ENCODE measurements around the gene CD300H. TPM values are rescaled to one million over a fixed set of nuclear protein-coding genes. Genes with fewer than 3 reads are reported as not detected.
"Not testable (repeated sequence)": the region's sequence is repeated elsewhere in the genome, so short reads cannot be mapped to it uniquely, and the experiment has no call there.

Gene CD300H
- total RNA-seq, 1 donor from 2014 or later: not detected

DNA sequence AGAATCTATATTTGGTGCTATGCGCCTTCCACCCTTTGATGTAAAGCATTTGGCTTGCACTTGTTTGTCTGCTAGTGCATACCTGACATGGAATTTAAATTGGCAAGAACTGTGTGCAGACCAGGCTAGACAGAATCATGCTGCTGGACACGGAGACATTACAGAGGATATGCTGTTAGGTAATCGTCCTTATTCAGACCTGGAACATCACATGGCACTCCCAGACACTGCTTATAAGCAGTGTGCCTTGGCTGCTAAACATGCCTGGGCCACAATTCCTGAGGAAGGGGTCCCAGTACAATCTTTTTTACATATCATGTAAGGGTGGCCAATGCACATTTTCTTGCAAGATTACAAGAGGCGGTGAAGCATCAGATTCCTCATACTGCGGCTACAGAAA is 18.4 kb upstream of the CD300H start:
- no peak overlapping the region for H3K4me3 ChIP-seq (ENCODE audit: low read depth, low read length)
- no peak for DNase-seq (ENCODE audit: low read depth)
- TF ChIP-seq, protein P1, sequence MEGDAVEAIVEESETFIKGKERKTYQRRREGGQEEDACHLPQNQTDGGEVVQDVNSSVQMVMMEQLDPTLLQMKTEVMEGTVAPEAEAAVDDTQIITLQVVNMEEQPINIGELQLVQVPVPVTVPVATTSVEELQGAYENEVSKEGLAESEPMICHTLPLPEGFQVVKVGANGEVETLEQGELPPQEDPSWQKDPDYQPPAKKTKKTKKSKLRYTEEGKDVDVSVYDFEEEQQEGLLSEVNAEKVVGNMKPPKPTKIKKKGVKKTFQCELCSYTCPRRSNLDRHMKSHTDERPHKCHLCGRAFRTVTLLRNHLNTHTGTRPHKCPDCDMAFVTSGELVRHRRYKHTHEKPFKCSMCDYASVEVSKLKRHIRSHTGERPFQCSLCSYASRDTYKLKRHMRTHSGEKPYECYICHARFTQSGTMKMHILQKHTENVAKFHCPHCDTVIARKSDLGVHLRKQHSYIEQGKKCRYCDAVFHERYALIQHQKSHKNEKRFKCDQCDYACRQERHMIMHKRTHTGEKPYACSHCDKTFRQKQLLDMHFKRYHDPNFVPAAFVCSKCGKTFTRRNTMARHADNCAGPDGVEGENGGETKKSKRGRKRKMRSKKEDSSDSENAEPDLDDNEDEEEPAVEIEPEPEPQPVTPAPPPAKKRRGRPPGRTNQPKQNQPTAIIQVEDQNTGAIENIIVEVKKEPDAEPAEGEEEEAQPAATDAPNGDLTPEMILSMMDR (conservative IDR thresholded peaks at IDR 0.05; ENCODE audit: low read depth, low read length): no peak

DNA sequence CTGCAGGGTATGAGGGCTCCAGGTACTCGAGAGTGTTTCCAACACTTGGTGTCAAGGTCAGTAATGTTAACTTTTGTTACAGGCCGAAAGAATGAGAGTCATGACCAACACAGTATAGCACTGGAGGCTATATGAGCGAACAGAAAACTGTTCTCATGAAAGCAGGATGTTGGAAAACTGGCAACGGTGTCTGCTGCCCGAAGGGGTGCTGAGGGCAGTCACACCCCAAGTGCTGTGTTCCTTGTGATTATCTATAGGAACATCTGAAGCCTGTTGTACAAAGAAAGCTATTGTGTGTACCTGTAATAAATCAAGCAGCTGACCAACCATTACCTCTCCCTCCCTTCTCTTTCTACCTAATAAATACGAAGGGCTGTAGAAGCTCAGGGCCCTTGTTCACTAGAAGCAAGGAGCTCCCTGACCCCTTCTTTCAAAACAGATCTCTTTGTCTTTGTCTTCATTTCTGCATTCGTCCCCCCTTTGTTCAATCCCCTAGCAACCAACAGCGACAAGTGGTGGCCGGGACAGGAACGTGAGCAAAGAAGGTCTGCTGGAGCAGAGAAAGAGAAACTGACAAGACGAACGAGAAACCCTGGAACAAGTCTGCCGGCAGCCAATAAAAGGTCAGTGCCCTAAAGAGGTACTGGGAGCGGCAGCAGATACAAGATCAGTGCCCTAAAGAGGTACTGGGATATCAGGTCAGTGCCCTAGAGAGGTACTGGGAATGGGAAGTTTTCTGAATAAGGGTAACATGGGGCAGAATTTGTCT is 17.2 kb upstream of the CD300H start:
- TF ChIP-seq, protein P1 (conservative IDR thresholded peaks at IDR 0.05; ENCODE audit: low read depth, low read length): no peak
- H3K4me3 ChIP-seq (ENCODE audit: low read depth, low read length): no peak overlapping the region
- DNase-seq (ENCODE audit: low read depth): no peak

DNA sequence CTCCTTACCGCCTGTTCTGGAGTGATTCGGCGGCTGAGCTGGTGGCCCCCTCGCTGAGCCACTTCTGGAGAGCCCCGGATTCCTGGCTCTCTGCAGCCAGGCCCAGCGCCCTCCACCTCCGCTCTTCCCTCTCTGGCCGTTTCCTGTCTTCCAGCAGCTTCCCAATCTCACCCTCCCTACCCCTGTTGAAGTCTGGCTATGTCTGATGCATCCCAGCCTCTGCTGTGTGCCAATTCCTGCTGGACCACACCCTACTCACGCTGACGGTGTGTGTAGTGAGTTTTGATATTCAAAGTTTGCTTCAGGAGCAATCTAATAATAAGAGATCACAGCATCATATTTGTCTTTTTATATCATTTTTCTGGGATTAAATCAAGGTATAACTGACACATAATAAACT is 15.3 kb upstream of the CD300H start:
- TF ChIP-seq, protein P1 (conservative IDR thresholded peaks at IDR 0.05; ENCODE audit: low read depth, low read length): no peak
- no peak overlapping the region for H3K4me3 ChIP-seq (ENCODE audit: low read depth, low read length)
- no peak for DNase-seq (ENCODE audit: low read depth)

DNA sequence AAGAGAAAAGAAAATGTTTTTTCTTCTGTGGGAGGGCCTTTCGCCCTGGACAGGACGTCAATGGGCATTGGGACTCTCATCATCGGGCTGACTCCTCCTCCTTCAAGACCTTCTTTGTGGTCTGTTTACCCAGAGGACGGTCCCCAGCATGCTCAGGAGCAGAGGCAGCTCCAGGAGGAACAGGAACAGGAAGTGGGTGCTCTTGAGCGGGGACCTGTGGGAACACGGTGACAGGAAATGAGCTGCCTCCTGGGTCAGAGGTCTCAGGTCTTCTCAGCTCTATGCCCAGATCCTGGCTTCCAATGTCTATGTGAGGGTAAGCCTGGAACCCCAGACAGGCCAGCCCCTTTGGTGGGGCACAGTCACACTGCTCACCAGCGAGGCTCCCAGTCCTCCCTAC is 12.6 kb upstream of the CD300H start:
- TF ChIP-seq, protein P1 (conservative IDR thresholded peaks at IDR 0.05; ENCODE audit: low read depth, low read length): no peak
- DNase-seq (ENCODE audit: low read depth): no peak
- H3K4me3 ChIP-seq (ENCODE audit: low read depth, low read length): no peak overlapping the region

DNA sequence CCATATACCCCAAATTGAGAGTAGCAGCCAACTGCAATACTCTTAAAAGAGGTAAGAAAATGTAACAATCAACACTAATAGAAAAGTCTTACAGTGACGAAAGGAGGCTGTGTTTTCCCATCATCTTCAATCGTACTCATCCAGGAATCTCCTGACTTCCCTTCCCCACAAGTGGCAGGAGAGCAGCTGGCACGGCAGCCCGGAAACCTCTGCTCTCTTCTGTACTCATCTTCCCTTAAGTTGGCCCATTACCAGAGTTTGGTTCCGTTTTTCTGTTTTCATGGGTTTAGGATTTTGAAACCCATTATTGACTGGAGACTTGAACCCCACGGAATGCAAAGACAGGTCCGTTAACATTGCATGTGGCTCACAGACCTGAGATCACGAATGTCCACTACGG is 11.7 kb upstream of the CD300H start:
- TF ChIP-seq, protein P1 (conservative IDR thresholded peaks at IDR 0.05; ENCODE audit: low read depth, low read length): no peak
- H3K4me3 ChIP-seq (ENCODE audit: low read depth, low read length): no peak overlapping the region
- DNase-seq (ENCODE audit: low read depth): no peak

DNA sequence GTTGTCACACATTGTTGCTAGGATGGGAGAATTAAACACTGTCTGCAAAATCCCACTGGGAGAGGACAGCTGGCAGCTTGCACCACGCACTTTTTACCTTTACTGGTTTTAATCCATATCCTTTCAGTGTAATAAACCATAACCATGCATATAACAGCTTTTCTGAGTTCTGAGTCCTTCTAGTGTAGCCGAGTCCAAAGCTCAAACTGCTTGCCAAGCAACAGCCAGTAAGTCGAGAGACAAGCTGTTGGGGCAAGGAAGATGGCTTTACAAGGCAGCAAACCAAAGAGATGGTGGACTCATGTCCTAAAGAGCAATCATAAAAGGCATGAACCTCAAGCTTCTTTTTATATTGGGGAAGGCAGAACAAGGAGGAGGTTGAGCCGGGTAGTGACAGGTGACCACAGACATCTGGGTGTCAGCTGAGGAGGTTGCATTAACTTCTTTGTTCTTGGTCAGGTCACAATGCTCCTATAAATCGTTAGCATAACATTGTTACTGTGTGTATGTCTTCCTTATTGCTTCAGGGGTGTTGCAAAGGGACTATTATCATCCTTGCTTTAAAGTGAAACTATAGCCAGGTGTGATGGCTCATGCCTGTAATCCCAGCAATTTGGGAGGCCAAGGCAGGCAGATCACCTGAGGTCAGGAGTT is 7.3 kb upstream of the CD300H start:
- no peak for DNase-seq (ENCODE audit: low read depth)
- no peak overlapping the region for H3K4me3 ChIP-seq (ENCODE audit: low read depth, low read length)
- TF ChIP-seq, protein P1 (conservative IDR thresholded peaks at IDR 0.05; ENCODE audit: low read depth, low read length): no peak

DNA sequence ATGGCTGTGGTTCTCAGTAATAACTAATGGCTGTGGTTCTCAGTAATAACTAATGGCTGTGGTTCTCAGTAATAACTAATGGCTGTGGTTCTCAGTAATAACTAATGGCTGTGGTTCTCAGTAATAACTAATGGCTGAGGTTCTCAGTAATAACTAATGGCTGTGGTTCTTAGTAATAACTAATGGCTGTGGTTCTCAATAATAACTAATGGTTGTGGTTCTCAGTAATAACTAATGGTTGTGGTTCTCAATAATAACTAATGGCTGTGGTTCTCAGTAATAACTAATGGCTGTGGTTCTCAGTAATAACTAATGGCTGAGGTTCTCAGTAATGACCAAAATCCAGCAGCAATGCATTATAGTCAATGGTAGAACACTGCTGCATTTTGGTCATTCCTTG is 6.3 kb upstream of the CD300H start:
- DNase-seq (ENCODE audit: low read depth); H3K4me3 ChIP-seq (ENCODE audit: low read depth, low read length): not testable (repeated sequence)

Data from epithelial cell of proximal tubule (primary cell).